Astrocyte (in vitro differentiated cells and primary cell): ENCODE data around the gene PBXIP1.

Experiments used
- EZH2 ChIP-seq: IDR thresholded peaks from 2 replicates; pipeline ENCODE4 v1.6.1; 2012; ENCODE audit warnings: mild to moderate bottlenecking, low read length, inconsistent platforms; ENCODE audit not compliant: insufficient read depth
- TF ChIP-seq, protein P1 (sequence below): IDR thresholded peaks from 2 replicates; pipeline ENCODE4 v1.5.1; 2011; ENCODE audit warnings: low read depth, mild to moderate bottlenecking, inconsistent platforms, low read length, moderate library complexity; ENCODE audit not compliant: insufficient read depth

DNA sequence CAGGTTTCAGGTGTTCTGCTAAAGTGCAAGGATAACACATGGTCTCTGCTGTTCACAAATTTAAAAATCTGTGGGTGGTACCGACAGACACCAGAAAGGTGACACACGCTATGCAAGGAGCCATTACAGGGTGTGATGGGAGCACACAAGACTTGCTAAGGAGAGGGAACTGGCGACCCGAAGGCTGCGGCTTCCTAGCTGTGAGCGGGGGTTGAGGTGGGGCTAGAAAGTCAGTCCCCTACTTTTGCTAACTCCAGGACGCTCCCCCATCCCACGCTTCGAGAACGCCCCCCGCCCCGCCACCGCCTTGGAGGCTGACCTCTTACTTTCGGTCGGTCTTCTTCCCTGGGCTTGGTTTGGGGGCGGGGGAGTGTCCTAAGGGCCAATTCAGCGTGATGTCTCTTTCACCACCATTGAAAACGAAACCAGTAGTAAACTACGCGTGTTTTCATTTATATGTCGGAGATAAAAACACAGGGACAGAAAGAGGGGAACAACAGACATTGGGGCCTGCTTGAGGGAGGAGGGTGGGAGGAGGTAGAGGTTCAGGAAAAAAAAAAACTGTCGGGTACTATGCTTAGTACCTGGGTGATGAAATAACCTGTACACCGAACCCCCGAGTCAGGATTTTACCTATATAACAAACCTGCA, 19.6 kb upstream of the PBXIP1 start:
- TF ChIP-seq, protein P1, sequence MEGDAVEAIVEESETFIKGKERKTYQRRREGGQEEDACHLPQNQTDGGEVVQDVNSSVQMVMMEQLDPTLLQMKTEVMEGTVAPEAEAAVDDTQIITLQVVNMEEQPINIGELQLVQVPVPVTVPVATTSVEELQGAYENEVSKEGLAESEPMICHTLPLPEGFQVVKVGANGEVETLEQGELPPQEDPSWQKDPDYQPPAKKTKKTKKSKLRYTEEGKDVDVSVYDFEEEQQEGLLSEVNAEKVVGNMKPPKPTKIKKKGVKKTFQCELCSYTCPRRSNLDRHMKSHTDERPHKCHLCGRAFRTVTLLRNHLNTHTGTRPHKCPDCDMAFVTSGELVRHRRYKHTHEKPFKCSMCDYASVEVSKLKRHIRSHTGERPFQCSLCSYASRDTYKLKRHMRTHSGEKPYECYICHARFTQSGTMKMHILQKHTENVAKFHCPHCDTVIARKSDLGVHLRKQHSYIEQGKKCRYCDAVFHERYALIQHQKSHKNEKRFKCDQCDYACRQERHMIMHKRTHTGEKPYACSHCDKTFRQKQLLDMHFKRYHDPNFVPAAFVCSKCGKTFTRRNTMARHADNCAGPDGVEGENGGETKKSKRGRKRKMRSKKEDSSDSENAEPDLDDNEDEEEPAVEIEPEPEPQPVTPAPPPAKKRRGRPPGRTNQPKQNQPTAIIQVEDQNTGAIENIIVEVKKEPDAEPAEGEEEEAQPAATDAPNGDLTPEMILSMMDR = no peak
- no peak for TF ChIP-seq EZH2
